Embryonic facial prominence (tissue), 1 donor: ENCODE data around the gene LCLAT1.

Experiments used
- DNase-seq: peaks from one replicate; pipeline ENCODE4 v3.0.0-alpha.2; 2016; ENCODE audit errors: extremely low spot score

LCLAT1 gene

GRCh38 chr2:30514848-30515435 is 67.9 kb downstream of the LCLAT1 start:
- DNase-seq: no peak

- DNase-seq: no peak
Observed at GRCh38 chr2:30516166-30516565, 69.1 kb downstream of the LCLAT1 start.

- no peak for DNase-seq
Observed at GRCh38 chr2:30519796-30520195, 72.8 kb downstream of the LCLAT1 start.

GRCh38 chr2:30522421-30522820 is 75.4 kb downstream of the LCLAT1 start:
- no peak for DNase-seq

- DNase-seq: no peak
Observed at GRCh38 chr2:30527411-30527810, 80.4 kb downstream of the LCLAT1 start.

- DNase-seq: no peak
Observed at GRCh38 chr2:30527859-30528258, 80.8 kb downstream of the LCLAT1 start.

- no peak for DNase-seq
Observed at GRCh38 chr2:30530346-30530745, 83.3 kb downstream of the LCLAT1 start.

GRCh38 chr2:30541680-30542079 is 94.6 kb downstream of the LCLAT1 start:
- no peak for DNase-seq

GRCh38 chr2:30545875-30546274 is 98.8 kb downstream of the LCLAT1 start:
- DNase-seq: no peak

GRCh38 chr2:30548386-30548785 is 101.3 kb downstream of the LCLAT1 start:
- DNase-seq: no peak

- no peak for DNase-seq
Observed at GRCh38 chr2:30549096-30549495, 102.0 kb downstream of the LCLAT1 start.

- DNase-seq: no peak
Observed at GRCh38 chr2:30559544-30560275, 112.7 kb downstream of the LCLAT1 start.

GRCh38 chr2:30561349-30561748 is 114.3 kb downstream of the LCLAT1 start:
- DNase-seq: no peak

- no peak for DNase-seq
Observed at GRCh38 chr2:30565851-30566358, 118.9 kb downstream of the LCLAT1 start.

- DNase-seq: no peak
Observed at GRCh38 chr2:30566631-30567030, 119.6 kb downstream of the LCLAT1 start.

GRCh38 chr2:30567317-30567716 is 120.3 kb downstream of the LCLAT1 start:
- DNase-seq: no peak

- no peak for DNase-seq
Observed at GRCh38 chr2:30569946-30570345, 122.9 kb downstream of the LCLAT1 start.

GRCh38 chr2:30577151-30577550 is 130.1 kb downstream of the LCLAT1 start:
- DNase-seq: no peak

GRCh38 chr2:30580391-30580790 is 133.3 kb downstream of the LCLAT1 start:
- no peak for DNase-seq

- no peak for DNase-seq
Observed at GRCh38 chr2:30582521-30582920, 135.5 kb downstream of the LCLAT1 start.

- DNase-seq: no peak
Observed at GRCh38 chr2:30583204-30583749, 136.2 kb downstream of the LCLAT1 start.

- DNase-seq: no peak
Observed at GRCh38 chr2:30584116-30584515, 137.1 kb downstream of the LCLAT1 start.

GRCh38 chr2:30588994-30589393 is 141.9 kb downstream of the LCLAT1 start:
- no peak for DNase-seq
